ENCODE data around the gene GPR158. TPM values are rescaled to one million over a fixed set of nuclear protein-coding genes. Genes with fewer than 3 reads are reported as not detected.
"Not testable (repeated sequence)": the region's sequence is repeated elsewhere in the genome, so short reads cannot be mapped to it uniquely, and the experiment has no call there.

GPR158 gene
- total RNA-seq, 1 donor from 2014 or later = 5.3 TPM

- DNase-seq (ENCODE audit: low spot score) = no peak
Measured at GRCh38 chr10:25300073-25300472, 125.3 kb downstream of the GPR158 start.

GRCh38 chr10:25304606-25305005 lies 129.8 kb downstream of the GPR158 start:
- no peak for DNase-seq (ENCODE audit: low spot score)

- DNase-seq (ENCODE audit: low spot score) = no peak
Measured at GRCh38 chr10:25306386-25306785, 131.6 kb downstream of the GPR158 start.

GRCh38 chr10:25308278-25308677 lies 133.5 kb downstream of the GPR158 start:
- no peak for DNase-seq (ENCODE audit: low spot score)

- not testable (repeated sequence) for DNase-seq (ENCODE audit: low spot score)
Measured at GRCh38 chr10:25317596-25318211, 142.9 kb downstream of the GPR158 start.

- DNase-seq (ENCODE audit: low spot score) = no peak
Measured at GRCh38 chr10:25327273-25327672, 152.5 kb downstream of the GPR158 start.

- no peak for DNase-seq (ENCODE audit: low spot score)
Measured at GRCh38 chr10:25328361-25328760, 153.6 kb downstream of the GPR158 start.

- DNase-seq (ENCODE audit: low spot score) = not testable (repeated sequence)
Measured at GRCh38 chr10:25329587-25329986, 154.8 kb downstream of the GPR158 start.

GRCh38 chr10:25334445-25334844 lies 159.6 kb downstream of the GPR158 start:
- DNase-seq (ENCODE audit: low spot score) = no peak

GRCh38 chr10:25336330-25336729 lies 161.5 kb downstream of the GPR158 start:
- no peak for DNase-seq (ENCODE audit: low spot score)

GRCh38 chr10:25338271-25338670 lies 163.5 kb downstream of the GPR158 start:
- no peak for DNase-seq (ENCODE audit: low spot score)

- DNase-seq (ENCODE audit: low spot score) = no peak
Measured at GRCh38 chr10:25339966-25340365, 165.2 kb downstream of the GPR158 start.

- DNase-seq (ENCODE audit: low spot score) = no peak
Measured at GRCh38 chr10:25349520-25349919, 174.7 kb downstream of the GPR158 start.

- no peak for DNase-seq (ENCODE audit: low spot score)
Measured at GRCh38 chr10:25356609-25357008, 181.8 kb downstream of the GPR158 start.

- DNase-seq (ENCODE audit: low spot score) = no peak
Measured at GRCh38 chr10:25357269-25357668, 182.5 kb downstream of the GPR158 start.

- no peak for DNase-seq (ENCODE audit: low spot score)
Measured at GRCh38 chr10:25382029-25382810, 207.4 kb downstream of the GPR158 start.

GRCh38 chr10:25382901-25383300 lies 208.1 kb downstream of the GPR158 start:
- DNase-seq (ENCODE audit: low spot score) = not testable (repeated sequence)

GRCh38 chr10:25383686-25384085 lies 208.9 kb downstream of the GPR158 start:
- DNase-seq (ENCODE audit: low spot score) = no peak

GRCh38 chr10:25384618-25385017 lies 209.8 kb downstream of the GPR158 start:
- peak; percentile 10 for DNase-seq (ENCODE audit: low spot score)

GRCh38 chr10:25388188-25388861 lies 213.5 kb downstream of the GPR158 start:
- DNase-seq (ENCODE audit: low spot score) = no peak

- DNase-seq (ENCODE audit: low spot score) = no peak
Measured at GRCh38 chr10:25388862-25389206, 214.0 kb downstream of the GPR158 start.

GRCh38 chr10:25390733-25391132 lies 215.9 kb downstream of the GPR158 start:
- no peak for DNase-seq (ENCODE audit: low spot score)

GRCh38 chr10:25392132-25392531 lies 217.3 kb downstream of the GPR158 start:
- DNase-seq (ENCODE audit: low spot score) = no peak
